Ectodermal cell (in vitro differentiated cells): ENCODE measurements around the gene AMBRA1.

Experiments used
- H3K27ac ChIP-seq: 2 replicates; pipeline ENCODE4 v1.7.0; 2013; ENCODE audit warnings: mild to moderate bottlenecking, low read depth, low read length; ENCODE audit not compliant: insufficient read depth, poor library complexity, severe bottlenecking
- H3K27me3 ChIP-seq: 2 replicates; pipeline ENCODE4 v1.7.0; 2013; ENCODE audit warnings: mild to moderate bottlenecking, low read length; ENCODE audit not compliant: insufficient read depth, control insufficient read depth, poor library complexity, severe bottlenecking
- H3K36me3 ChIP-seq: one replicate; pipeline ENCODE4 v1.7.0; 2013; ENCODE audit warnings: low read length; ENCODE audit not compliant: control insufficient read depth, insufficient read depth
- H3K4me1 ChIP-seq: one replicate; pipeline ENCODE4 v1.7.0; 2013; ENCODE audit warnings: low read length; ENCODE audit not compliant: control insufficient read depth, insufficient read depth
- H3K4me3 ChIP-seq: 2 replicates; pipeline ENCODE4 v1.7.0; 2013; ENCODE audit warnings: low read depth, low read length, control low read depth; ENCODE audit not compliant: insufficient read depth
- H3K9me3 ChIP-seq: 2 replicates; pipeline ENCODE4 v1.7.0; 2013; ENCODE audit warnings: mild to moderate bottlenecking, low read length, moderate library complexity; ENCODE audit not compliant: control insufficient read depth
- WGBS, 2 experiments: methylation state at CpG; one replicate each; pipeline ENCODE4 v1.1.7; 2013; ENCODE audit warnings: missing lambda C conversion rate in 2 of 2; 5-methylcytosine and 5-hydroxymethylcytosine counted together

Gene AMBRA1

DNA sequence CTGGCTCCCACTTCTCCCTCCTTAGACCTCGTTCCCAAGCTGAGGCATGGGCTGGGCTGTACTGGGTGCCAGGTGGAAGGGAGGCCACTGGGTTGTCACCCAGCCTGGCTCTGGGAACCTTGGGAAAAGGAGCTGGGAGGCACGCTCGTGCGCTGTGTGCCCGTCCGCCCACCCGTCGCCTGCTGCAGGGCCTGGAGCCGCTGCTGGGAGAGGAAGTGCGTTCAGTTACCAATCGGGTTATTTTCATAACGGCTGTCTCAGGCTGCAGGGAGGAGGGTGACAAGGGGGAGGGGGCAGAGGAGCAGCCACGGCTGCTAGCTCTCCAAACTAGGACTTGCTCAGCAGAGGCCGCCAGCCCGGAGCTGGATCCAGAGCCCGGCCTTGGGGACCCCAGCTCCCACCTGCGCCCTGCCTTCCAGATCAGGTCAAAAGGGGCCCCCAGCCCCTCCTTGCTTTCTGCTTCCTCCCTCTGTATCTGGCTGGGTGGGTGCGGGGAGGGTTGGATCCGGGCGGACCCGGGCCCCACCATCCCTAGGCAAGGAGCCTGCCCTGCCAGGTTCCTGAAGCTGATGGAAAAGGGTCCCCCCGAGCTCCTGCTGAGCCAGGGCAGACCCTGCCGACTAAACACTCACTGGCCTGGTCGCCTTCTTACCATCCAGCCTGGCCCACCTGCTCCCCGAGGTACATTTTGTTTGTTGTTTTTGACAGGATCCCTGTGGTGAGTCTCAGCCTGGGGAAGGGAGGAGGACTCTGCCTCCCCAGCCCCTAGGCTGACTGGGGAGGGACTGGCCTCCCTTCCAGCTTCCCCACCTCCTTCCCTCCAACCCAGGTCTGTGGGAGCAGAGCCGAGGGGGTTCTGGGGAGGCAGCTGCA, 232.3 kb downstream of the AMBRA1 start:
- Histone ChIP-seq H3K27me3 (no peaks in the 10 kb centered on the region), H3K27ac (no peak overlapping the region), H3K4me3 (no peak overlapping the region)

DNA sequence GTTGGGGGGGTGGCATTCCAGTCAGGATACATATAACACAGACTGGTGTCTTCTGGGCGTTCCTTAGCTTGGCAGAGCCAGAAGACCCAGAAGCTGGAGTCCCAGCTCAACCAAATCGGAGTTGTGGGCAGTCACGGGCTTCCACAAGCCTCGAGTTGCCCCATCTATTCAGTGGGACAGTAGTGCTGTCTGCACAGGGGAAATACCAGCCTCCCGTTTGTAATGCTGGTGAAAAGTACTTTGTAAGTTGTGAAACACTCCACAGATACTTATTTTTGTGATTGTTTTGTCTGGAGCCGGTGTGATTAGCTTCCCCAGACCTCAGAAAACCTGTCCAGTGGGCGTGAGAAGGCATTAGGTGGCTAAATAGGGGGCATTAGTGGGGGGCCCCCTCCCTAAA, 232.9 kb downstream of the AMBRA1 start:
- H3K9me3 ChIP-seq, result no peaks in the 10 kb centered on the region
- H3K27me3 ChIP-seq, result no peaks in the 10 kb centered on the region
- H3K4me1 ChIP-seq, result peaks cover 38% of the 10 kb centered on the region
- H3K4me3 ChIP-seq, result no peak overlapping the region
- no peaks in the 10 kb centered on the region for H3K36me3 ChIP-seq
- no peak overlapping the region for H3K27ac ChIP-seq
- WGBS, 2 experiments, result 91 to 92% methylated on average over 7 of the region's 7 CpGs

More for the DNA sequence above, 232.3 kb downstream of the AMBRA1 start:
- no peaks in the 10 kb centered on the region for H3K36me3 ChIP-seq
- peaks cover 35% of the 10 kb centered on the region for H3K4me1 ChIP-seq
- 70 to 74% methylated on average over 26 of the region's 26 CpGs for WGBS, 2 experiments
- H3K9me3 ChIP-seq, result no peaks in the 10 kb centered on the region

DNA sequence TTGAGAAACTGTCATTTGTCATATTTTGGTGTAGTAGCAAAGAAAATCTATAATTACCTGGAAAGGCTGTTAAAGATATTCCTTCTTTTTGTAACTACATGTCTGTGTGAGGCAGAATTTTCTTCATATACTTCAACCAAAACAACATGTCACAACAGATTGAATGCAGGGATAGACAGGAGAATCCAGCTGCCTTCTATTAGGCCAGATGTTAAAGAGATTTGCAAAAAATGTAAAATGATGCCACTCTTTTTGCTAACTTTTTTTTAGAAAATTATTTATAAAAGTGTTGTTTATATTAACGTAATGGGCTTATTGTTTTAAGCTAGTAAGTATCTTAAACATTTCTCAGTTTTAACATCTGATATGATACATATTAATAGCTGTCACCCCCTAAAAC, 233.9 kb downstream of the AMBRA1 start:
- Histone ChIP-seq H3K36me3 (no peaks in the 10 kb centered on the region), H3K27ac (no peak overlapping the region), H3K9me3 (no peaks in the 10 kb centered on the region), H3K4me1 (peaks cover 38% of the 10 kb centered on the region), H3K27me3 (no peaks in the 10 kb centered on the region), H3K4me3 (no peak overlapping the region)
- no CpG with 5 or more reads among the region's 1 CpG for WGBS, 2 experiments

DNA sequence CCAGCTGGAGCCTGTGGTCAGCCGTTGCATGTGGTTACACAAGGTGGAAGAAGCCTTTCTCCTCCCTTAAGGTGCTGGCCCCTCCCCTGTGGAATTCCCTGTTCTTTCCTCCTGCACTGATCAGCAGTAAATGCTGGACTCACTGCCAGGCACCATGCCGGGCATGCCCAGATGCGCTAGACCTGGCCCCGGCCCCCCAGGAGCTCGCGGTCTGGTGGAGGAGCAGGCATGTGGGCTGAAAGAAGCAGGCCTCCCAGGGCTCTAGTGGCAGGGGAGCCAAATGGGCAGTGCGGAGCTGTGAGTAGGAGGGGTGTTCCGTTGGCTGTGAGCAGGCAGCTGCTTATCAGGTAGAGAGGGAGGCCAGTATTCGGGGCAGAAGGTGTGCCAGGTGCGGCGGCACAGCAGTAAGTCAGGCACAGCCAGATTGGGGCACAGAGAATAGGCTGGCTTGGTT, 236.3 kb downstream of the AMBRA1 start:
- Histone ChIP-seq H3K27me3 (no peaks in the 10 kb centered on the region), H3K4me3 (no peak overlapping the region), H3K36me3 (no peaks in the 10 kb centered on the region), H3K9me3 (no peaks in the 10 kb centered on the region), H3K27ac (no peak overlapping the region), H3K4me1 (peaks cover 39% of the 10 kb centered on the region)
- 81 to 87% methylated on average over 11 of the region's 11 CpGs for WGBS, 2 experiments

DNA sequence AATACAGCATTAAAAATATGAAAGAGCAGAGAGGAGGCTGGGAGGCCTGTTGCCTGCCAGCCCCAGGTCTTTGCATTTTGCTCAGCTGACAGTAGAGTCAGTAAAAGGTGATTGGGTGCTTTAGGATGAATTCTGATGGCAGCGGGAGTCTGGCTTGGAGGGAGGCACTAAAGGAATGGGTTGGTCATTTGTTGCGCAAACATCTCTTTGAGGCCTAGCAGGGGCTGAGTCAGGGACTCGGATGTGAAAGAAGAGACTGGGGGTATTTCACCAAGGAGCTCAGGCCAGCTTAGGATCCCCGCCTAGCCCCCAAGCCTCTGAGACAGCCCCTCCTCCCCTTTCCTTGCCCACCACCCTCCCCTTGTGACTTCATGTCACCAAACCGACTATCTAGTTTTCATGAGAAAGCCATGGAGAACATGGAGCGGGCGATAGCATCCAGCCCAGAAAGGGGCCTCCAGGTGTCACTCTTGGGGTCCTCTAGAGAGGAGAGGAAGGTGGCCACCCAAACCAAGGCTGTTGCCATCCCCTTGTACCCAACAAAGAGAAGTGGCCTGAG, 236.8 kb downstream of the AMBRA1 start:
- Histone ChIP-seq H3K4me1 (peaks cover 36% of the 10 kb centered on the region), H3K36me3 (no peaks in the 10 kb centered on the region), H3K4me3 (no peak overlapping the region), H3K9me3 (no peaks in the 10 kb centered on the region), H3K27me3 (no peaks in the 10 kb centered on the region), H3K27ac (no peak overlapping the region)
- WGBS, 2 experiments, result 69 to 71% methylated on average over 7 of the region's 7 CpGs

DNA sequence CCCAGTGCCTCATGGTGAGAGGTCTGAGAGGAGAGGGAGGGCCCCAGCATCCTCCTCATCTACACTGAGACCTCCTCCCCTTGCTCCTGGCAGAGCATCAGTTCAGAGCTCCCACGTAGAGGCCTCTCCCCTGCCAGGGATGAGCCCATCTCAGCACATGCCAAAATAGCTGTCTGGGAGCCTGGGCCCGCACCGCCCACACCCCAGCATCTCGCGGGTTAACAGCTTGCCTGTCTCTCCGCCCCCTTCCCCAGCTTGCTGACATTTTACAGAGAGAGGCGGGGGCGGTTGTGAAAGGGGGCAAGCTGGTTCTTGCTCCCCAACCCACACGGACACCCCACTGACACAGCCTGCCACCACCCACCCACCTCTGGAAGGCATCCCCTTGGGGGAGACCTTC, 240.1 kb downstream of the AMBRA1 start:
- 31 to 37% methylated on average over 9 of the region's 9 CpGs for WGBS, 2 experiments
- Histone ChIP-seq H3K4me3 (no peak overlapping the region), H3K4me1 (peaks cover 36% of the 10 kb centered on the region), H3K27ac (no peak overlapping the region), H3K27me3 (no peaks in the 10 kb centered on the region), H3K36me3 (no peaks in the 10 kb centered on the region), H3K9me3 (no peaks in the 10 kb centered on the region)

DNA sequence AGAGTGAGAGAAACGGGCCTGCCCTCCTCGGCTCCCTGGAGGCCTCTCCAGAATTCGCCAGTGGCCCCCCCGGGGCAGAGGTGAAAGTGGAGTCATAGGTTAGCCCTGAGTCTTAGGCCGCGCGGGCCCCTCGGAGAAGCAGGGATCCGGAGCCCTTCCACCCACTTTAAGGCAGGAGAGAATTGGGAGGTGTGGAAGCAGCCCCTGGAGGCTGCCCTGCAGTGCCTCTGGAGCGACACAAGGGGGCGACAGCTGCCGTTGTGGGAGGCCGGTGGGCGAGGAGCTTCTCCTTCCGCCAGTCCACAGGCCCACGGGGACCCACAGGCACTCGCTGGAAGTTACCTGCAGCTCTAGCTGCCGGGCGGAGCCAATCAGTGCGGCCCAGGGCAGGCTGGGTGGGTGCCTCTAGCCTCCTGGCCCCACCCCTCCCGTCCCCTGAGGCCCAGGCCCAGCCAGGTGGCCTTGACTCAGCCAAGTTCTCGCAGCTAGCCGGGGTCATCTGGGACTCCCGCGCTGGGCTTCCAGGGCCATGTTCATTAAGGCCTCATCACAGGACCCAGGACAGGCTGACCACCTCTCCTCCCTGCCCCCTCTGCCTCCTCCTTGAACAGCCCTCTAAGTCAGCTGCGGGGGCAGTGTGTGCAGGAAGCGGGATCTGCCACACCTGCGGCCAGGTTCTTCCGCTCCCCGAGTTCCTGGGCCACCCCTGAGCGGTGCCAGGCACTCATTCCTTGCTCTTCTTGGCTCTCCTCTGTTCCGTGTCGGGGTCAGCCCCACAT, 241.6 kb downstream of the AMBRA1 start:
- 63% methylated on average over 33 of the region's 33 CpGs for WGBS, 2 experiments
- H3K27me3 ChIP-seq, result no peaks in the 10 kb centered on the region
- peaks cover 40% of the 10 kb centered on the region for H3K4me1 ChIP-seq
- no peaks in the 10 kb centered on the region for H3K36me3 ChIP-seq
- H3K27ac ChIP-seq, result no peak overlapping the region
- no peaks in the 10 kb centered on the region for H3K9me3 ChIP-seq
- H3K4me3 ChIP-seq, result no peak overlapping the region

DNA sequence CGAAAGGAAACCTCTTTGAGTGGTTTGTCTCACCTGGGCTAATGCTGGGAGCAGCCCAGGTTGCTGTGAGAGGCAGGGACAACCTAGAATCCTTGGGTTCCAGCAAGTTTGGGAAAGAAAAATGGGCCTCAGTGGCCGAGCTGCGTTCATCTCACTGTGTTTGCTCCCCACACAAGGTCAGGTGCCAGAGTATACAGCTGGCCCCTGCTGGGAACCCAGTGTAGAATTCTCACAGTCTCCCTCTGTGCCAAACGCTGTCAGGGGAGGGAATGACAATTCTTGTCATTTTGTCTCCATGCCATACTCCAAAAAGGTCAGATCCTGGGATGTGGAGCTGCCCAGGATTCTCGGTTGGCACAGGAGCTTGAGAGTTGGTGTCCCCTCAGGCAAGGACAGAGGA, 242.2 kb downstream of the AMBRA1 start:
- Histone ChIP-seq H3K27me3 (peaks cover 4% of the 10 kb centered on the region), H3K36me3 (no peaks in the 10 kb centered on the region), H3K4me3 (no peak overlapping the region), H3K9me3 (no peaks in the 10 kb centered on the region), H3K27ac (no peak overlapping the region), H3K4me1 (peaks cover 35% of the 10 kb centered on the region)
- WGBS, 2 experiments, result 74 to 75% methylated on average over 5 of the region's 5 CpGs

DNA sequence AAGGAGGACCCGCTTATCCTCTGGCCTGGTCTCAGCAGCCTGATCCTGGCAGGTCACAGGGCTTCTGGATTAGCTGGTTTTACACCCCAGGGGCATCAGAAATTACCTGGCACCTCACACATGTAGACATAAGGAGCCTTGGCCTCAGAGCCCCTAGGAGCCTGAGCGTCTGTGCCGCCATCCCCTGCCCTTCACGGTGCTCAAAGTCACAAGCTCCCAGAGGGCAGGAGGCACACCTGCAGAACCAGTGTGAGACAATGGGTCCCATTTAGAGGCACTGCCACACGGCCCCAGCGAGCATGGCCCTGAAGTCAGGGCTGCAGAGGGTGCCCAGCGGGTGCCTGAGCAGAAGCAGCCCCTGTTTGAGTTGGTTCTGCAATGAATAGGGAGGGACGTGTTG, 242.7 kb downstream of the AMBRA1 start:
- H3K36me3 ChIP-seq, result no peaks in the 10 kb centered on the region
- H3K4me1 ChIP-seq, result peaks cover 30% of the 10 kb centered on the region
- H3K27me3 ChIP-seq, result peaks cover 9% of the 10 kb centered on the region
- no peak overlapping the region for H3K27ac ChIP-seq
- H3K9me3 ChIP-seq, result no peaks in the 10 kb centered on the region
- no peak overlapping the region for H3K4me3 ChIP-seq
- 90 to 93% methylated on average over 8 of the region's 8 CpGs for WGBS, 2 experiments

DNA sequence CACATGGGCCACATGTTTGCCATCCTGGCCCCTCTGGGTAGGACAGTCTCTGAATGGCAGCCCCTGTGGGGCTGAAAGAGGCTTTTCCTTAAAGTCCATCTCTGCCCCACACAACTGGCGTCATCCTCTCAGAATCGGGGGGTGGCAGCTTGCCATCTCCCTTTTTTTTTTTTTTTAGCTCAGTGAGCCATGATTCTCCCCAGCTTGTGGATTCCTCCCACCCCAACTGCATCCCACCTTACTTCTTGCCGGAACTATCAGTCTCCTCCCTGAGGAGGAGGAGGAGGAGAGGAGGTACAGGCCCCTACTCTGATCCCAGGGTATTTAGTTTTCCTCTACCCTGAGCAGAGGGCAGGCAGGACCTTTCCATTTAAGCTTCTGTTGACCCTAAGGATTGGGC, 243.1 kb downstream of the AMBRA1 start:
- Histone ChIP-seq H3K36me3 (no peaks in the 10 kb centered on the region), H3K4me3 (no peak overlapping the region), H3K4me1 (peaks cover 30% of the 10 kb centered on the region), H3K27me3 (peaks cover 9% of the 10 kb centered on the region), H3K27ac (no peak overlapping the region), H3K9me3 (no peaks in the 10 kb centered on the region)
- WGBS, 2 experiments, result 96 to 98% methylated on average over 2 to 3 of the region's 3 CpGs
